Measurements from ENCODE around the gene CDC42.

CDC42 gene

DNA sequence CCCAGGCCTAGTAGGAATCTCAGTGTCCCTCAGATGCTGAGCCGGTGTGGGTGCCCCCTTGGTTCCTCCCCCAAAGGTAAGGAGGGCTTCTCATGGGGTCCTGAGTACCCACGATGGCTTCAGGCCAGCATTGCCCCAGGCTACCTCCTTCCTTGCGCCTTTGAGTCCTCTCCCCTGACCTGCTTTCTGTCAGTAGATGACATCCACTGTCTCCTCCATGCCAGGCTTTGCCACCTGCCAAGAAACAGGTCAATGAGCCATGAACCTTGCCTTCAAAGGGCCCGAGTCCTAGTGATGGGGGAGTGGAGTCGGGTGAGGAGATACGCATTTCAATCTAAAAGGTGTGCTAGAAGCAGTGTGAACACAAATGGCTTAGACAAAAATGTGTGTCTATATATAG is 74.7 kb downstream of the CDC42 start:
- H3K9me3 ChIP-seq (ENCODE audit: control insufficient read depth, low read length), result no peaks in the 10 kb centered on the region
- H3K36me3 ChIP-seq (ENCODE audit: control insufficient read depth in 1 of 2, insufficient read depth in 2 of 2, low read depth in 1 of 2, low read length in 2 of 2), result peaks cover 0 to 18% of the 10 kb centered on the region in 2 experiments
- H3K23ac ChIP-seq (ENCODE audit: low read length in 2 of 2), result no peak overlapping the region
- no peak overlapping the region for H3K18ac ChIP-seq (ENCODE audit: low read depth in 1 of 2, low read length in 2 of 2)
- H4K8ac ChIP-seq (ENCODE audit: low read length), result no peak overlapping the region
- no peak overlapping the region for H2BK12ac ChIP-seq (ENCODE audit: low read length in 2 of 2)
- DNase-seq, result no peak
- 93% methylated on average over 6 of the region's 6 CpGs for WGBS
- H3K9ac ChIP-seq (ENCODE audit: low read length), result no peak overlapping the region
- H3K27me3 ChIP-seq (ENCODE audit: control insufficient read depth in 1 of 2, insufficient read depth in 1 of 2, low read length in 2 of 2), result no peaks in the 10 kb centered on the region
- H3K4me2 ChIP-seq (ENCODE audit: low read length, poor library complexity, severe bottlenecking), result no peak overlapping the region
- peaks cover 6% of the 10 kb centered on the region for H3K79me1 ChIP-seq (replicated peaks; ENCODE audit: low read length, poor library complexity, severe bottlenecking)
- H3K4ac ChIP-seq (ENCODE audit: low read depth in 1 of 2, low read length in 2 of 2), result no peak overlapping the region
- H2AFZ ChIP-seq (ENCODE audit: low read depth, low read length), result no peak overlapping the region
- H3K4me3 ChIP-seq (ENCODE audit: insufficient read depth in 1 of 2, low read depth in 1 of 2, low read length in 2 of 2), result no peak overlapping the region
- H3K4me1 ChIP-seq (ENCODE audit: control insufficient read depth, insufficient read depth, low read depth, low read length), result peaks cover 16% of the 10 kb centered on the region
- H2BK15ac ChIP-seq (ENCODE audit: low read depth, poor library complexity, severe bottlenecking), result no peak overlapping the region
- no peak overlapping the region for H2BK120ac ChIP-seq (ENCODE audit: low read depth, low read length)
- H2BK5ac ChIP-seq (ENCODE audit: low read depth, low read length, poor library complexity, severe bottlenecking), result no peak overlapping the region
- no peak overlapping the region for H3K14ac ChIP-seq (ENCODE audit: low read length in 2 of 2)
- no peak overlapping the region for H2AK5ac ChIP-seq (ENCODE audit: low read length, severe bottlenecking)
- no peak overlapping the region for H4K91ac ChIP-seq (ENCODE audit: low read length)
- no peak overlapping the region for H3K27ac ChIP-seq (ENCODE audit: low read length, poor library complexity, severe bottlenecking)

DNA sequence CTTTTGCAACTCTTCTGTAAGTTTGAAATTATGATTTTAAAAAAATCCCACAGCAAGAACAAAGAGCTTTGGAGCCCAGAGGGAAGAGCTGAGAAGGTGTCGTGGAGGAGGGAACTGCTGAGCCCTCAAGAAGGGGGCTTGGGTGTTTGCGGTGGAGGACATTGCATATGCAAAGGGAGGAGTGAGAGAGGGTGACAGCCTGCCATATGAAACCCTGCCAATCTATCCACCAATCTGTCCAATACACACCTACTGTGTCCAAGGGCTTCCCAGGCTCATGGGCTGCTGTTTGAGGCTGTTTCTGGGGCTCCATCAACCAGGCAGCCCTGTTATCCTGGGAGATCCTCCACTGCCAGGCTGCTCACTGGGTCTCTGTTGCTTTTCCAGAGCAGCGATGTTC is 75.2 kb downstream of the CDC42 start:
- Histone ChIP-seq H2BK12ac (ENCODE audit: low read length in 2 of 2) (no peak overlapping the region), H3K4me2 (ENCODE audit: low read length, poor library complexity, severe bottlenecking) (no peak overlapping the region), H4K8ac (ENCODE audit: low read length) (no peak overlapping the region), H3K18ac (ENCODE audit: low read depth in 1 of 2, low read length in 2 of 2) (no peak overlapping the region), H3K4me1 (ENCODE audit: control insufficient read depth, insufficient read depth, low read depth, low read length) (peaks cover 16% of the 10 kb centered on the region), H2AFZ (ENCODE audit: low read depth, low read length) (no peak overlapping the region), H3K27me3 (ENCODE audit: control insufficient read depth in 1 of 2, insufficient read depth in 1 of 2, low read length in 2 of 2) (no peaks in the 10 kb centered on the region), H2BK5ac (ENCODE audit: low read depth, low read length, poor library complexity, severe bottlenecking) (no peak overlapping the region), H3K4me3 (ENCODE audit: insufficient read depth in 1 of 2, low read depth in 1 of 2, low read length in 2 of 2) (no peak overlapping the region), H3K79me1 (replicated peaks; ENCODE audit: low read length, poor library complexity, severe bottlenecking) (peaks cover 3% of the 10 kb centered on the region), H3K27ac (ENCODE audit: low read length, poor library complexity, severe bottlenecking) (no peak overlapping the region), H3K9ac (ENCODE audit: low read length) (no peak overlapping the region), H3K14ac (ENCODE audit: low read length in 2 of 2) (no peak overlapping the region), H3K4ac (ENCODE audit: low read depth in 1 of 2, low read length in 2 of 2) (no peak overlapping the region), H3K36me3 (ENCODE audit: control insufficient read depth in 1 of 2, insufficient read depth in 2 of 2, low read depth in 1 of 2, low read length in 2 of 2) (peaks cover 0 to 13% of the 10 kb centered on the region in 2 experiments), H2BK15ac (ENCODE audit: low read depth, poor library complexity, severe bottlenecking) (no peak overlapping the region), H2AK5ac (ENCODE audit: low read length, severe bottlenecking) (no peak overlapping the region), H3K23ac (ENCODE audit: low read length in 2 of 2) (no peak overlapping the region), H4K91ac (ENCODE audit: low read length) (no peak overlapping the region), H2BK120ac (ENCODE audit: low read depth, low read length) (no peak overlapping the region), H3K9me3 (ENCODE audit: control insufficient read depth, low read length) (no peaks in the 10 kb centered on the region)
- no peak for DNase-seq
- 98% methylated on average over 2 of the region's 3 CpGs for WGBS

DNA sequence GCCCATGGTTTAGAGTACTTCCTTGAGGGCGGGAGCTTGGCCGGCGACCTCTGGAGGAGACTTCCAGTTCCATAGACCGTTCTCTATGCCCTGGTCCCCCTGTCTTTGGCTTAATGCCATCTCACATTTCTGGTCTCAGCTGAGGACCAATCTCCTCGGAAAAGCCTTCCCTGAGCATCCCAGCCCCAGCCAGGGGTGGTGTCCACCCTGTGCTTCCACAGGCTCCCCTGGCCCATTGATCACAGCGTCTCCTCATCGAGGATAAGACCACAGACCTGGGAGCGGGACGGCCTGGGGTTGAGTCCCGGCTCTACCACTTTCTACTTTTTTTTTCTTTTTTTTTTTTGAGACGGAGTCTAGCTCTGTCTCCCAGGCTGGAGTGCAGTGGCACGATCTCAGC is 75.9 kb downstream of the CDC42 start:
- no peak overlapping the region for H2BK120ac ChIP-seq (ENCODE audit: low read depth, low read length)
- H3K79me1 ChIP-seq (replicated peaks; ENCODE audit: low read length, poor library complexity, severe bottlenecking), result peaks cover 2% of the 10 kb centered on the region
- H3K27me3 ChIP-seq (ENCODE audit: control insufficient read depth in 1 of 2, insufficient read depth in 1 of 2, low read length in 2 of 2), result peaks cover 0 to 4% of the 10 kb centered on the region in 2 experiments
- no peak overlapping the region for H4K8ac ChIP-seq (ENCODE audit: low read length)
- no peak overlapping the region for H3K4me2 ChIP-seq (ENCODE audit: low read length, poor library complexity, severe bottlenecking)
- no peaks in the 10 kb centered on the region for H3K9me3 ChIP-seq (ENCODE audit: control insufficient read depth, low read length)
- no peak overlapping the region for H3K18ac ChIP-seq (ENCODE audit: low read depth in 1 of 2, low read length in 2 of 2)
- no peak for DNase-seq
- no peak overlapping the region for H3K9ac ChIP-seq (ENCODE audit: low read length)
- WGBS, result 81% methylated on average over 10 of the region's 12 CpGs
- H3K4me1 ChIP-seq (ENCODE audit: control insufficient read depth, insufficient read depth, low read depth, low read length), result peaks cover 18% of the 10 kb centered on the region
- peaks cover 0 to 11% of the 10 kb centered on the region in 2 experiments for H3K36me3 ChIP-seq (ENCODE audit: control insufficient read depth in 1 of 2, insufficient read depth in 2 of 2, low read depth in 1 of 2, low read length in 2 of 2)
- no peak overlapping the region for H3K4me3 ChIP-seq (ENCODE audit: insufficient read depth in 1 of 2, low read depth in 1 of 2, low read length in 2 of 2)
- no peak overlapping the region for H2BK5ac ChIP-seq (ENCODE audit: low read depth, low read length, poor library complexity, severe bottlenecking)
- H2AK5ac ChIP-seq (ENCODE audit: low read length, severe bottlenecking), result no peak overlapping the region
- H3K27ac ChIP-seq (ENCODE audit: low read length, poor library complexity, severe bottlenecking), result no peak overlapping the region
- H4K91ac ChIP-seq (ENCODE audit: low read length), result no peak overlapping the region
- H2AFZ ChIP-seq (ENCODE audit: low read depth, low read length), result no peak overlapping the region
- H2BK12ac ChIP-seq (ENCODE audit: low read length in 2 of 2), result no peak overlapping the region
- no peak overlapping the region for H3K14ac ChIP-seq (ENCODE audit: low read length in 2 of 2)
- H2BK15ac ChIP-seq (ENCODE audit: low read depth, poor library complexity, severe bottlenecking), result peak overlapping the region; percentile 18
- H3K4ac ChIP-seq (ENCODE audit: low read depth in 1 of 2, low read length in 2 of 2), result no peak overlapping the region
- no peak overlapping the region for H3K23ac ChIP-seq (ENCODE audit: low read length in 2 of 2)

DNA sequence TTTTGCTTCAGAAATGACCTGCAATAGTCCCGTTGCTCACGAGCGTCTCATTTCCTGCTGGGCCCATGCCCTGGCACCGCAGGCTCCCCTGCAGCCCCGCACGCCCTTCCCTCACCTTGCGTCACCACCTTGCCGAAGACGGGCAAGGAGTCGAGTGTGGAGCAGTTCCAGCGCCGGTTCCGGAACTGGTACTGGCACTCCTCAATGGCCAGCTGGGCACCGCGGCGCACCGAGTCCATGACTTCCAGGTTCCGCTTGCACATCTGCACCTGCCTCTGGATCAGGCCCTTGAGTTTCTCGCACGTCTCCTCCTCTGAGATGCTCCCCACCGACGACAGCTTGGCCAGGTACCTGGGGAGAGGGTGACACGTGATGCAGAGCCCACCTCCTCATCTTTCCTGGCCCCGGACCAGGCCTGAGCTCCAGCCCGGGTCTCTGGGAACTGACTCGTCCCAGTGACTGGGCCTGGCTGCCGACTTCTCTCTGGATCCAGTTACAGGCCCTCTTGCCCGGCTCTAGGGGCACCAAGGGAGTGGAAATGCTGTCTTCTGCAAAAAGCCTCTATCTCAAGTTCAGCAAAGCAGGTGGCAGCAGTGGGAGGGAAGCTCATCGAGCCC is 77.1 kb downstream of the CDC42 start:
- H2BK12ac ChIP-seq (ENCODE audit: low read length in 2 of 2), result no peak overlapping the region
- no peak overlapping the region for H3K4ac ChIP-seq (ENCODE audit: low read depth in 1 of 2, low read length in 2 of 2)
- peaks cover 2 to 9% of the 10 kb centered on the region in 2 experiments for H3K27me3 ChIP-seq (ENCODE audit: control insufficient read depth in 1 of 2, insufficient read depth in 1 of 2, low read length in 2 of 2)
- no peak overlapping the region for H2BK120ac ChIP-seq (ENCODE audit: low read depth, low read length)
- peaks cover 29% of the 10 kb centered on the region for H3K4me1 ChIP-seq (ENCODE audit: control insufficient read depth, insufficient read depth, low read depth, low read length)
- H2BK5ac ChIP-seq (ENCODE audit: low read depth, low read length, poor library complexity, severe bottlenecking), result no peak overlapping the region
- H3K14ac ChIP-seq (ENCODE audit: low read length in 2 of 2), result no peak overlapping the region
- WGBS, result 93% methylated on average over 29 of the region's 29 CpGs
- H3K9me3 ChIP-seq (ENCODE audit: control insufficient read depth, low read length), result no peaks in the 10 kb centered on the region
- DNase-seq, result no peak
- no peak overlapping the region for H3K4me3 ChIP-seq (ENCODE audit: insufficient read depth in 1 of 2, low read depth in 1 of 2, low read length in 2 of 2)
- no peak overlapping the region for H2BK15ac ChIP-seq (ENCODE audit: low read depth, poor library complexity, severe bottlenecking)
- no peak overlapping the region for H4K91ac ChIP-seq (ENCODE audit: low read length)
- H3K27ac ChIP-seq (ENCODE audit: low read length, poor library complexity, severe bottlenecking), result no peak overlapping the region
- H4K8ac ChIP-seq (ENCODE audit: low read length), result no peak overlapping the region
- H3K18ac ChIP-seq (ENCODE audit: low read depth in 1 of 2, low read length in 2 of 2), result no peak overlapping the region
- no peak overlapping the region for H2AFZ ChIP-seq (ENCODE audit: low read depth, low read length)
- H3K9ac ChIP-seq (ENCODE audit: low read length), result no peak overlapping the region
- H3K4me2 ChIP-seq (ENCODE audit: low read length, poor library complexity, severe bottlenecking), result no peak overlapping the region
- H3K36me3 ChIP-seq (ENCODE audit: control insufficient read depth in 1 of 2, insufficient read depth in 2 of 2, low read depth in 1 of 2, low read length in 2 of 2), result peaks cover 0 to 11% of the 10 kb centered on the region in 2 experiments
- no peak overlapping the region for H3K23ac ChIP-seq (ENCODE audit: low read length in 2 of 2)
- peaks cover 2% of the 10 kb centered on the region for H3K79me1 ChIP-seq (replicated peaks; ENCODE audit: low read length, poor library complexity, severe bottlenecking)
- no peak overlapping the region for H2AK5ac ChIP-seq (ENCODE audit: low read length, severe bottlenecking)

All from mesenchymal stem cell (in vitro differentiated cells and primary cell).